ENCODE measurements around the gene IL34.
"Not testable (repeated sequence)": the region's sequence is repeated elsewhere in the genome, so short reads cannot be mapped to it uniquely, and the experiment has no call there.

IL34 gene

DNA sequence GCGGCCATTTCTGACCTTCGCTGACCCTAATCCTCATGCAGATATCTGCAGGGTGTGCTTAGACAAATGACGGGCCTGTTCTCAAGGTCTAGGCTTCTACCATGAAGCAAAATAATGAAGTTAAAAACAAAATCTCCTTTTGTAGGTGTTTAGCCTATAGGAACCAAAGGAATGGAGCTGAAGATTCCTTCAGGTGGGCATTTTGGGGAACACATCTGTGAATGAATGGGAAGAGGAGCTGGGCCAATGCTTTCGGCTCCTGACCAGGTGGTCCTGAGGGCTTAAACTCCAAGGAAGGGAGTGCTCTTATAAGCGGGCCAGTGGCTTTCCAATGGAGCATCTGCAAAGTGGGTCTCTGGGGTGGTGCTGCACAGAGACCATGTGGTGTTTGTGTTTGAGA, 14.1 kb upstream of the IL34 start:
- DNase-seq (ENCODE audit: low read depth), result no peak

DNA sequence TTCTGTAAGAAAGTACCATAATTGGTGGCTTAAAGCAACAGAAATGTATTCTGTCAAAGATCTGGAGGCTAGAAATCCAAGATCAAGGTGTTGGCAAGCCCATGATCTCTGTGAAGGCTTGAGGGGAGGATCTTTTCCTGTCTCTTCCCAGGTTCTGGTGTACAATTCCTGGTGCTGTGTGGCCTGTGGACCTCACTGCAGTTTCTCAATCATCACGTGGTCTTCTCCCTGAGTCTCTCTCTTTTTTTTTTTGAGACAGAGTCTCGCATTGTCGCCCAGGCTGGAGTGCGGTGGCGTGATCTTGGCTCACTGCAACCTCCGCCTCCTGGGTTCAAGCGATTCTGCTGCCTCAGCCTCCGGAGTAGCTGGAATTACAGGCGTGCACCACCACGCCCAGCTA, 12.7 kb upstream of the IL34 start:
- not testable (repeated sequence) for DNase-seq (ENCODE audit: low read depth)

- no peak for DNase-seq (ENCODE audit: low read depth)
Measured at GRCh38 chr16:70634861-70635260, 11.5 kb upstream of the IL34 start.

GRCh38 chr16:70635336-70636016, 10.9 kb upstream of the IL34 start:
- peak; percentile 66 for DNase-seq (ENCODE audit: low read depth)

DNA sequence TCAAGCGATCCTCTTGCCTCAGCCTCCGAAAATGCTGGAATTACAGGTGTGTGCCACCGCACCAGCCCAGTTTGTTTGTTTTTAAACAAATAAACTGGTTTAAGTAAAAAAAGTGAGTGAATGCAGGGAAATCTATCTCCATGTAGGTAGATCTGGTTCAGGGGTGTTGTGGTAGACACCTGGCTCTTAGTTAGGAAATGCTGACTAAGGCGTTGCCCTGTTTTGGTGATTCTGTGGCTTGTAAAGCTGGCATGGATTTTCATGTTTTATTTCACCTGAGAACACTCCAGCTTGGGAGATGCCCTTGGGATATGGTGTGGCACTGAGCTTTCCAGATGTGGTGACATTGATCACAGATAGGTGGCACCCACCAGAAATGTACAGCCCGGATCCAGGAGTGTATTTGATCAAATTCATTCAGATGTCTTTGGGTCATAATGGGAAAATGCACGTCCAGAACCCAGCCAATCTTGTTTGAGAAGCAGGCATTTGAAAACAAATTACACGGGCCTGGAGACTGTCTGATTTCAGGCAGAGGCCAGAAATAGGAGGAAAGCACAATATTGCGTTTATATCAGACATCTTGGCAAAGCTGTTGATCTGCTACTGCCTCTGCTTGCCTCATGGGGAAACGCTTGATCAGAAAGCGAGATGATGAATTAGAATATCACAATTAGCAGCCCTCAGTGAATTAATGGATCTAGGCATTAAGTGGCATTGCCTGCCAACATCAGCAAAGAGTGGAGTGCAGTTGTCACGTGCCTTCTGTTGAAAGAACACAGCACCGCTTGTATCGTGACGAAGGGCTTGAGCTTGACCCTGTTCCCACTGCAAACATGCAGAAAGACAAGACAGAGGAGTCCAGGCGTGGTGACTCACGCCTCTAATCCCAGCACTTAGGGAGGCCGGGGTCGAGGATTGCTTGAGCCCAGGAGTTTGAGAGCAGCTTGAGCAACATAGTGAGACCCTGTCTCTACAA, 7.3 kb upstream of the IL34 start:
- DNase-seq (ENCODE audit: low read depth), result peak; percentile 78

GRCh38 chr16:70642633-70643032, 3.7 kb upstream of the IL34 start:
- no peak for DNase-seq (ENCODE audit: low read depth)

- DNase-seq (ENCODE audit: low read depth), result not testable (repeated sequence)
Measured at GRCh38 chr16:70643264-70643663, 3.1 kb upstream of the IL34 start.

GRCh38 chr16:70644763-70645597, 1.4 kb upstream of the IL34 start:
- DNase-seq (ENCODE audit: low read depth), result no peak

DNA sequence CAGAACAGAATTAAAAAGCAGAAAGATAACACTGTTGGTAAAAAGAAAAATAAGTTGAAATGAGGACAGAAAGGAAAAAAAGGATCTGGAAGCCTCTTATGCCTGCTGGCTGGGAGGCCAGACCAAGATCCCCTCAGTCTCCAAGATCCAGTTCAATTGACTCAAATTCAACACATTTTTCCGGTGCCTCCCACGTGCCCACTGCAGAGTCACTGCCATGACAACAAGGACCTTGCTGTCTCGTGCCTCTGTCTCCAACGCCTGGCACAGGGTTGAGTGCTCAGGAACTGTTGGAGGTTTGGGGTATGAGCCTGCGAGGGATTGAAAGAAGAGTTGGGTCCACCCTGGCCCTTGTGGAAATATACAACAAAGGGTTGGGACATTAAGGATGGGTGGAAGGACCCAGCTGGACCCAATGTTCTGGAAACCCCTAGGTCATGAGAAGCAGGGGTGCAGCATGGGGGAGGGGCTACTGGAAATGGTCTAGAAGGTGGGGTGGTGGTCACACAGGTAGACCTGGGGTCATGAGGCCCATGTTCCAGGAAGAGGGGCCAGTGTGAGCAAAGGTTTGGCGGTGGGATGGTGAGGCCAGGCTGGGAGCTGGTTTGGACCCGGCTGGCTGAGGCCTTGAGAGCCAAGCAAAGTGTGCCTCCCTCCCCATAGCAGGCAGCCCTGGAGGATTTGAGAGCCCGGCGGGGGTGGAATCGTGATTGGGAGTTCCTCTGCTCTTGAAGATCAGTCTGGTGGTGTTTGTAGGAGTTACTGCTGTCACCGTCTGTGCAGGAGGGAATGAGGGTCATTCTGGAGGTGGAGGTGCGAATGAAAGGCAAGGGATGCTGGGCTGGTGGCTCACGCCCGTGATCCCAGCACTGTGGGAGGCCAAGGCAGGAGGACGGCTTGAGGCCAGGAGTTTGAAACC, 1.3 kb downstream of the IL34 start:
- DNase-seq (ENCODE audit: low read depth), result no peak

DNA sequence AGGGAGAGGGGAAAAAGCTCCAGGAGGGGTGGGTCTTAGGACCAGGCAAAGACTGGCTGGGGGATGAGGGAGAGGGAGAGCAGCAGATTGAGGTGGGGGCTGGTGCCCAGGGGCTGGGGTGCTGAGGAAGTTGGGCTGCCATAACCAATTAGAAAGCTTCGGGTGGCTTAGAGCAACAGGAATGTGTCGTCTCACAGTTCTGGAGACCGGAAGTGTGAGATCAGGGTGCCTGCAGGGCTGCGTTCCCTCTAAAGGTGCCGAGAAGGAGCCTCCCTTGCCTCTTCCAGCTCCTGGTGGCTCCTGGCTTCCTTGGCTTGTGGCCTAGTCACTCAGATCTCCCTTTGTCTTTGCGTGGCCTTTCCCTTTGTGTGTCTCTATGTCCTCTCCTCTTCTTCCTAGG, 2.2 kb downstream of the IL34 start:
- DNase-seq (ENCODE audit: low read depth), result no peak

- peak; percentile 58 for DNase-seq (ENCODE audit: low read depth)
Measured at GRCh38 chr16:70649300-70649699, 2.9 kb downstream of the IL34 start.

DNA sequence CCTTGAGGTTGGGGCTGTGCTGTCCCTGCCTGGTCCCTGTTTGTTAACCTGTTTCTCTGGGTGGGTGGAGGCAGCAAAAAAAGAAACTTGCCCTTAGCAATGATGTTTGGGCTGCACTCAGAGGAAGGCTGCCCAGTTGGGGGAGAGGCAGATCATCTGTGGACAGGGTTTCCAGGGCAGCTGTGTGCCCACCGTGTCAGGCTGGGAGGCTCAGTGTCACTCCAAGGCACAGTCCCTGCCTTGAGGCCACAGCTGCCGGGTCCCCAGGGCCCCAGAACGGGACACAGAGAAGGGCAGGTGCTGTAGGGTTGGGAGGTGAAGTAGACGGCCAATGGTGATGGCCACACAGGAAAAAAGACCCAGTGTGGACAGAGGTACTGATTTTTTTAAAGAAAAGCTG, 3.9 kb downstream of the IL34 start:
- no peak for DNase-seq (ENCODE audit: low read depth)

GRCh38 chr16:70651524-70651923, 5.2 kb downstream of the IL34 start:
- no peak for DNase-seq (ENCODE audit: low read depth)

DNA sequence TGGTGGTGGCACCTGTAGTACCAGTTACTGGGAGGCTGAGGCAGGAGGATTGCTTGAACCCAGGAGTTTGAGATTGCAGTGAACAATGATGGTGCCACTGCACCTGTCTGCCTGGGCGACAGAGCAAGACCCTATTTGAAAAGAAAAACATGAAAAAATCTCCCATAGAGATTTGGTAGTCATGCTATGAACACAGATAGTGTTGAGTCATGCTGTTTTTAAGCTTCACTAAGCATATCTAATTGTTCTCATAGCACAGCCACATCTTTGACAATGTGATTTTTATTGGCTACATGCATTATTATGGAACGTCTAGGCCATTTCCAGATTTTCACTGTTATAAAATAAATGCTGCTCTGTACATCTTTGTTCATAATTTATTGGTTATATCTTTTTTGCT, 6.0 kb downstream of the IL34 start:
- DNase-seq (ENCODE audit: low read depth), result no peak

DNA sequence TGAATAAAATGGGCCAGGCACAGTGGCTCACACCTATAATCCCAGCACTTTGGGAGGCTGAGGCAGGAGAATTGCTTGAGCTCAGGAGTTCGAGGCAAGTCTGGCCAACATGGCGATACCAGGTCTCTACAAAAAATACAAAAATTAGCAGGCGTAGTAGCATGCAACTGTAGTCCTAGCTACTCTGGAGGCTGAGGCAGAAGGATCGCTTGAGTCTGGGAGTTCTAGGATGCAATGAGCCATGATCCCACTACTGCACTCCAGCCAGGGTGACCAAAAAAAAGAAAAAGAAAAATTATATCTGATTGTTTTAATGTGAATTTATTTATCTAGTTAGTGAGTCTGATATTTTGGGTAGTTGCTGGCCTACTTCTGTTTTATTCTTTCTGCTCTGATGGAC, 7.0 kb downstream of the IL34 start:
- DNase-seq (ENCODE audit: low read depth), result no peak

- DNase-seq (ENCODE audit: low read depth), result peak; percentile 75
Measured at GRCh38 chr16:70653809-70654771, 7.7 kb downstream of the IL34 start.

DNA sequence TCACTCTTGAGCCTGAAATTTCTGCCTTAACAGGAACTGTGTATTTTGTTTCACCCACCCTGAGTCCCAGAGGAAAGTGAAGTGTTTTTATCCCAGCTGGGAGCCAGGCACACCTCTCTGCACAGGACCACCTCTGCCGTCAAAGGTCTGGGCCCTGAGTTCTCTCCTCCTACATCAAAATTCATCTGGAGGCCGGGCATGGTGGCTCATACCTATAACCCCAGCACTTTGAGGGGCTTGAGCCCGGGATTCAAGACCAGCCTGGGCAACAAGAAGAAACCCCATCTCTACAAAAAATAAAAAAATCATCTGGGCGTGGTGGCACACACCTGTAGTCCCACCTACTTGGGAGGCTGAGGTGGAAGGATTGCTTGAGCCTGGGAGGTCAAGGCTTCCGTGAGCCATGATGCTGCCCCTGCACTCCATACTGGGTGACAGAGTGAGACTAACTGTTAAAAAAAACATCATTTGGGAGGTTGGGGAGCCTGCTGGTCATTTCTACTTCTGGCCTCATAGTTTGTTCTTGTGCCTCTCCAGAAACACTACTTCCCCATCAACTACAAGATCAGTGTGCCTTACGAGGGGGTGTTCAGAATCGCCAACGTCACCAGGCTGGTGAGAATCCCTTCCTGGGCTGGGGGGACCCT, 9.8 kb downstream of the IL34 start:
- no peak for DNase-seq (ENCODE audit: low read depth)

DNA sequence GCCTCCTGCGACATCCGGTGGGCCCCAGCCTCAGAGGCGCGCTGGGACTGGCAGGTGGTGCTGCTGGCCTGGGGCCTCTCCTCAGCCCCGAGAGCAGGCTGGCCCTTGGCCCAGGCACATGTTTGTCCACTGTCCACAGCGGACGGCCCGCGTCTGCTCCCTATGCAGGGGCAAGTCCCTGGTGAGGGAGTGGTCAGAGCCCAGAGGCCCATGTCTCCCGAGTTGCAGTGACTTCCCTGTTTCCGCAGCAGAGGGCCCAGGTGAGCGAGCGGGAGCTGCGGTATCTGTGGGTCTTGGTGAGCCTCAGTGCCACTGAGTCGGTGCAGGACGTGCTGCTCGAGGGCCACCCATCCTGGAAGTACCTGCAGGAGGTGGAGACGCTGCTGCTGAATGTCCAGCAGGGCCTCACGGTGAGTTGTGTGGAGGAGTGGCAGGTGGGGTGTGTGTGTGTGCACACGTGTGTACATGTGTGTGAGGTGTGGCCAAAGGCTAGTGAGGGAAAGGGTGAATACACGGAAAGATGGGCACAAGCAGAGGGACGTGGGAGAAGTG, 10.4 kb downstream of the IL34 start:
- DNase-seq (ENCODE audit: low read depth), result no peak

DNA sequence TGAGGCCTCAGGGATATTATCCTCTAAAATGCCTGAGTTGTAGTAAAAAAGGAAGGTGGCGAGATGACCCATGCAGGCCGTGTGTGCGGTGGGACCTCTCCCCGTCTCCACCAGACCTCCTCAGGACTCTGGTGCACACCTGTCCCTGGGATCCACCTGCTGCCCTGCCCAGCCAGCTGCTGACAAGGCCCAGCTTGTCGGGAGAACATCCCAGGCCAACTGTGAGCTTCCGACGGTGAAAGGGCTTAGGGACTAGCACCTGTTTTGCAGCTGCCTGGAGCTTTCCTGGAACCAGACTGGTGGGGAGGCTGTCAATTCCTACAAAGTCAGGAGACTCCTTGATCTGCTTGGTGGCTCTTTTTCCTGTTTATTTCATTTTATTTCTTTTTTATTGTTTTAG, 11.6 kb downstream of the IL34 start:
- no peak for DNase-seq (ENCODE audit: low read depth)

All from fibroblast of gingiva (primary cell).